HG02678 (cell line): ENCODE data around the gene CYP2C18.
"Not testable (repeated sequence)": the region's sequence is repeated elsewhere in the genome, so short reads cannot be mapped to it uniquely, and the experiment has no call there.

Experiments used
- ATAC-seq: cut with Tn5 transposase; IDR thresholded peaks from one replicate; pipeline ENCODE4 v1.9.1; 2021; ENCODE audit warnings: mild to moderate bottlenecking, moderate library complexity; ENCODE audit not compliant: unreplicated experiment

The CYP2C18 gene

DNA sequence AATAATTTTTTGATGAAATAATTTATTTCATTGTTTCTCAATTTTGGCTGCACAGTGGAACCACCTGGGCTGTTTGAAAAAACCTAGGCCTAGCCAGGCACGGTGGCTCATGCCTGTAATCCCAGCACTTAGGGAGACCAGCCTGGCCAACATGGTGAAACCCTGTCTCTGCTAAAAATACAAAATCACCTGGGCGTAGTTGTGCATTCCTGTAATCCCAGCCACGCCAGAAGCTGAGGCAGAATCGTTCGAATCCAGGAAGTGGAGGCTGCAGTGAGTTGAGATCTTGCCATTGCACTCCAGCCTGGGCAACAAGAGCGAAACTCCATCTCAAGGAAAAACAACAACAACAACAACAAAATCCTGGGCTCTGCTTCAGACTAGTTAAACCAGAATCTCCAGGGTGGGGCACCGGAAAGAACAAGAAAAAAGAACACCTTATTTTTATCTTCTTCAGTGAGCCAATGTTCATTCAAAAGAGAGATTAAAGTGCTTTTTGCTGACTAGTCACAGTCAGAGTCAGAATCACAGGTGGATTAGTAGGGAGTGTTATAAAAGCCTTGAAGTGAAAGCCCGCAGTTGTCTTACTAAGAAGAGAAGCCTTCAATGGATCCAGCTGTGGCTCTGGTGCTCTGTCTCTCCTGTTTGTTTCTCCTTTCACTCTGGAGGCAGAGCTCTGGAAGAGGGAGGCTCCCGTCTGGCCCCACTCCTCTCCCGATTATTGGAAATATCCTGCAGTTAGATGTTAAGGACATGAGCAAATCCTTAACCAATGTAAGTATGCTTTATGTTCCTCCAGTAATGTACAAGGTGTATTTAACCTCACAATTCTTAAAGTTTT lies at the start of gene CYP2C18:
Gene CYP2C18, plus strand, starts transcription at position 516 of the 841 bp plus-strand sequence. Its CDS starts 91 bp downstream, at position 607.
- ATAC-seq, result no peak

DNA sequence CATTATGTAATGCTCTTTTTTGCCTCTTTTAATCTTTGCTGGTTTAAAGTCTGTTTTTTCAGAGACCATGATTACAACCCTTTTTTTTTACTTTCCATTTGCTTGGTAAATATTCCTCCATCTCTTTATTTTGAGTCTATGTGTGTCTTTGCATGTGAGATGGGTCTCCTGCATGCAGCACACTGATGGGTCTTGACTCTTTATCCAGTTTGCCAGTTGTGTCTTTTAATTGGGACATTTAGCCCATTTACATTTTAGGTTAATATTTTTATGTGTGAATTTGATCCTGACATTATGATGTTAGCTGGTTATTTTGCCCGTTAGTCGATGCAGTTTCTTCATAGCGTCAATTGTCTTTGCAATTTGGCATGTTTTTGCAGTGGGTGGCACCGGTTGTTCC lies 45.4 kb upstream of the CYP2C18 start:
- ATAC-seq, result not testable (repeated sequence)

DNA sequence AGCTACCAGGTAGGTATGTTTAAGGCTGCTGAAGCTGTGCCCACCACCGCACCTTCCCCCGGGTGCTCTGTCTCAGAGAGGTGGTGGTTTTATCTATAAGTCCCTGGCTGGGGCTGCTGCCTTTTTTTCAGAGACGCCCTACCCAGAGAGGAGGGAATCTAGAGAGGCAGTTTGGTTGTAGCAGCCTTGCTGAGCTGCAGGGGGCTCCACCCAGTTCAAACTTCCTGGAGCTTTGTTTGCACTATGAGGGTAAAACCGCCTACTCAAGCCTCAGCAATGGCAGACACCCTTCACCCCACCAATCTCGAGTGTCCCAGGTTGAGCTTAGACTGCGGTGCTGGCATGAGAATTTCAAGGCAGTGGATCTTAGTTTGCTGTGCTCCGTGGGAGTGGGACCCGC lies 43.6 kb upstream of the CYP2C18 start:
- ATAC-seq, result no peak

GRCh38 chr10:94640562-94640961 lies 43.0 kb upstream of the CYP2C18 start:
- no peak for ATAC-seq

- no peak for ATAC-seq
These were observed 42.0 kb upstream of the CYP2C18 start for GRCh38 chr10:94641480-94641879.

GRCh38 chr10:94644352-94644751 lies 39.2 kb upstream of the CYP2C18 start:
- ATAC-seq, result no peak

- ATAC-seq, result peak; percentile 77
These were observed 38.2 kb upstream of the CYP2C18 start for GRCh38 chr10:94645285-94645684.

DNA sequence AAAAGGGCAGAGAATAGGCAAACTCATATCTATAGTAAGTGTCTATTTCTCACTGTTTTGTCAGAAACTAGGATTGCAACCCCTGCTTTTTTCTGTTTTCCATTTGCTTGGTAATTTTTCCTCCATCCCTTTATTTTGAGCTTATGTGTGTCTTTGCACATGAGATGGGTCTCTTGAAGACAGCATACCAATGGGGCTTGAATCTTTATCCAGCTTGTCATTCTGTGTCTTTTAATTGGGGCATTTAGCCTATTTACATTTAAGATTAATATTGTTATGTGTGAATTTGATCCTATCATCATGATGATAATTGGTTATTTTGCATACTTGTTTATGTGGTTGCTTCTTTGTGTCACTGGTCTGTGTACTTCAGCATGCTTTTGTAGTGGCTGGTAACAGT lies 28.3 kb upstream of the CYP2C18 start:
- ATAC-seq, result not testable (repeated sequence)

DNA sequence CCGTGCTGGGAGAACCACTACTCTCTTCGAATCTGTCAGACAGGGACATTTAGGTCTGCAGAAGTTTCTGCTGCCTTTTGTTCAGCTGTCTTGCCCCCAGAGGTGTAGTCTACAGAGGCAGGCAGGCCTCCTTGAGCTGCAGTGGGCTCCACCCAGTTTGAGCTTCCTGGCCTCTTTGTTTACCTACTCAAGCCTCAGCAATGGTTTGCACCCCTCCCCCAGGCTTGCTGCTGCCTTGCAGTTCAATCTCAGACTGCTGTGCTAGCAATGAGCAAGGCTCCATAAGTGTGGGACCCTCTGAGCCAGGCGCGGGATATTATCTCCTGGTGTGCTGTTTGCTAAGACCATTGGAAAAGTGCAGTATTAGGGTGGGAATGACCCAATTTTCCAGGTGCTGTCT lies 20.5 kb upstream of the CYP2C18 start:
- ATAC-seq, result not testable (repeated sequence)

- no peak for ATAC-seq
These were observed 17.0 kb upstream of the CYP2C18 start for GRCh38 chr10:94666391-94667102.

GRCh38 chr10:94673614-94674321 lies 9.8 kb upstream of the CYP2C18 start:
- no peak for ATAC-seq

DNA sequence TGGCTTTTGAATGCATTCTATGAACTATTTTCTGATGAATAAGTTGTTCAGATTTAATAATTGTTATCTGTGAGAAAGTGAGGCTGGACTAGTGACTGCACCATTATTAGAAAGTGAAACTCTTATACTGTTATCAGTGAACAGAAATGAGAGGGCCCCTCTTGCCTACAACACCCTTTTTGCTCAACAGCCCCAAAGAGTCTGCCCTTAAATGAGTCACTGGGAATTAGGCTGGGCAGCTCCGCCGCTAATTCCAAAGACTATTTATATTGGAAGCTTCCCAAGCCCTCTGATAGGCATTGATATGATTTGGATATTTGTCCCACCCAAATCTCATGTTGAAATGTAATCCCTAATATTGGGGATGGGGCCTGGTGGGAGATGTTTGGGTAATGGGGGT lies 7.0 kb upstream of the CYP2C18 start:
- no peak for ATAC-seq

- no peak for ATAC-seq
These were observed 5.8 kb upstream of the CYP2C18 start for GRCh38 chr10:94677691-94678090.

GRCh38 chr10:94678475-94678874 lies 5.1 kb upstream of the CYP2C18 start:
- no peak for ATAC-seq

DNA sequence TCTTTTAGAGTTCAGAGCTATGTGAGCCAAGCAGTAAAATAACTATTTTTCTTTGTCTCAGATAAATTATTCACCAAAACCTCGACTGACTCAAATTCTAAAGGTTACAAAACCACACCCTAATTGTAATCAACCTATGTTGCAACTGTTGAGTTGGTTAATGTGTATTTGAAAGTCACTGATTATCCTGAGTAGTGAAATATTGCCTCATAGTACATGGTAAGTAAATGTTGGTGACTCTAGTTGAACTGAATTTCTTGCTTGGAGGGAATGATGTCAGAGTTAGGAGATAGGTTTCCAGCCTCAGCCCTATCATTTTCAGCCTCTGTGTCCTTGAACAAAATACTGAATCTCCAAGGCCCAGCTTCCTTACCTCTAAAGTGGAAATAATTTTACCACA lies 3.0 kb upstream of the CYP2C18 start:
- ATAC-seq, result no peak

DNA sequence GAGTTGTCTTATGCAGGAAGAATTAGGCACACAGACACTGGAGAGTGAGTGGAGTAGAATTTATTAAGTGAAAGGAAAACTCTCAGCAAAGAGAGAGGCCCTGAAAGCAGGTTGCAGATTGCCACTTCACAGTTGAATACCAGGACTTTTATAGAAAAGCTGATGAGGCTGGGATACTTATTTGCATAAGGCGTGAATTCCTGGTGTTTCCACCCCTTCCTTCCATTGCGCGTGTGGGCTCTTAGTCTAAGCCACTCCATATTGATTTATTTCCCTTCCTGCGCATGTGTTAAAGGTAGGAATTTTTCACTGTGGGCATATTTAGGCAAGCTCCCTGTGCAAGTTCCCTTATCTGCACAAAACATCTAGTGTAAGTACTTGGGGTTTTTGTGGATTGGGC lies 893 bp upstream of the CYP2C18 start:
- not testable (repeated sequence) for ATAC-seq

GRCh38 chr10:94687625-94688248 lies 4.2 kb downstream of the CYP2C18 start:
- no peak for ATAC-seq

GRCh38 chr10:94706089-94706488 lies 22.6 kb downstream of the CYP2C18 start:
- ATAC-seq, result no peak

- no peak for ATAC-seq
These were observed 27.0 kb downstream of the CYP2C18 start for GRCh38 chr10:94710578-94710977.

- ATAC-seq, result no peak
These were observed 42.3 kb downstream of the CYP2C18 start for GRCh38 chr10:94725871-94726270.

- no peak for ATAC-seq
These were observed 51.7 kb downstream of the CYP2C18 start for GRCh38 chr10:94735197-94735596.
